ACHN (cell line): ENCODE data around the gene NT5DC4.

ENCODE experiments used
- DNase-seq: peaks from one replicate; pipeline ENCODE4 v3.0.0-alpha.2; 2015
- in situ Hi-C: cut with HindIII; loops from 2 replicates; pipeline ENCODE4 v1.10.0; 2017; ENCODE audit warnings: low sequenced_read_pairs, low pct_ligation_motif_present, low pct_unique_long_range_greater_than_20kb

NT5DC4 gene

GRCh38 chr2:112733871-112734270 lies 13.1 kb downstream of the NT5DC4 start:
- DNase-seq, result no peak
- in situ Hi-C loops, result no loop called here

GRCh38 chr2:112737542-112738232 lies 16.9 kb downstream of the NT5DC4 start:
- DNase-seq, result no peak
- in situ Hi-C loops, result no loop called here

- in situ Hi-C loops, result loop anchor here (10.0 kb wide), 1 partner anchor 194 kb away; no protein-coding TSS in a partner anchor
- no peak for DNase-seq
Observed at GRCh38 chr2:112740527-112740926, 19.7 kb downstream of the NT5DC4 start.

- in situ Hi-C loops, result loop anchor here (10.0 kb wide), 1 partner anchor 185 kb away; no protein-coding TSS in a partner anchor
- peak; percentile 77 for DNase-seq
Observed at GRCh38 chr2:112749755-112750559, 29.1 kb downstream of the NT5DC4 start.

- peak; percentile 23 for DNase-seq
- in situ Hi-C loops, result no loop called here
Observed at GRCh38 chr2:112750560-112750843, 29.7 kb downstream of the NT5DC4 start.

- peak; percentile 42 for DNase-seq
- in situ Hi-C loops, result no loop called here
Observed at GRCh38 chr2:112751451-112752197, 30.8 kb downstream of the NT5DC4 start.

- in situ Hi-C loops, result no loop called here
- DNase-seq, result no peak
Observed at GRCh38 chr2:112752667-112753066, 31.8 kb downstream of the NT5DC4 start.

GRCh38 chr2:112754564-112754963 lies 33.7 kb downstream of the NT5DC4 start:
- no peak for DNase-seq
- in situ Hi-C loops, result no loop called here

- no peak for DNase-seq
- in situ Hi-C loops, result no loop called here
Observed at GRCh38 chr2:112755444-112755843, 34.6 kb downstream of the NT5DC4 start.

- in situ Hi-C loops, result no loop called here
- no peak for DNase-seq
Observed at GRCh38 chr2:112756207-112756606, 35.4 kb downstream of the NT5DC4 start.

GRCh38 chr2:112757265-112757664 lies 36.4 kb downstream of the NT5DC4 start:
- no peak for DNase-seq
- in situ Hi-C loops, result no loop called here

GRCh38 chr2:112758711-112759110 lies 37.9 kb downstream of the NT5DC4 start:
- DNase-seq, result no peak
- in situ Hi-C loops, result no loop called here

- in situ Hi-C loops, result no loop called here
Observed at GRCh38 chr2:112760149-112760548, 39.3 kb downstream of the NT5DC4 start.

GRCh38 chr2:112762276-112762675 lies 41.5 kb downstream of the NT5DC4 start:
- in situ Hi-C loops, result no loop called here
- DNase-seq, result no peak

More at GRCh38 chr2:112760149-112760548, 39.3 kb downstream of the NT5DC4 start:
- no peak for DNase-seq

GRCh38 chr2:112764071-112765044 lies 43.5 kb downstream of the NT5DC4 start, which contains the start of gene CKAP2L:
TSS of gene CKAP2L (minus strand) at chr2:112764609. CDS start at chr2:112764598, 11 bp downstream.
- peak; percentile 99 for DNase-seq
- in situ Hi-C loops, result no loop called here

- DNase-seq, result no peak
- in situ Hi-C loops, result no loop called here
Observed at GRCh38 chr2:112765251-112765650, 44.4 kb downstream of the NT5DC4 start.

- in situ Hi-C loops, result no loop called here
Observed at GRCh38 chr2:112767693-112768330, 47.0 kb downstream of the NT5DC4 start.

GRCh38 chr2:112768432-112768831 lies 47.6 kb downstream of the NT5DC4 start:
- no peak for DNase-seq
- in situ Hi-C loops, result no loop called here

More at GRCh38 chr2:112767693-112768330, 47.0 kb downstream of the NT5DC4 start:
- DNase-seq, result no peak
